ENCODE measurements around the gene LINGO1.

Gene LINGO1

DNA sequence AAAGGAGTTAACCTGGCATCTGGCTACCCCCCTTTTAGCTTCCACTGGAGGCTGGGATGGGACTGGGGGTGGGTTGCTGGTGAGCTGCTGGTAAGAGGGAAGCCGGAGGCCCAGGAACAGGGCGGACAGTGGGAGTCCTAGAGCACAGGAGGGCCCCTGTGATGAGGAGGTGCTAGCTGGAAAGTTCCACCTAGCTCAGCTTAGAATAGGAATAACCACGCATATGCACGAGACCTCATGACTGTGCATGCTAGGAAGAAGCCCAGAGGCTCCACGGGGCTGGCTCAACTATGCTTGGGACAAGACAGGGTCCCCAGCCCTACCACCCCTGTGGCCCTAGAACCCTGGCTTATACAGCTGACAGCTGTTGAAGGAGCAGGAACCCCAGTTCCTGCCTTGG is 34.1 kb downstream of the LINGO1 start:
- H3K36me3 ChIP-seq (ENCODE audit: control insufficient read depth, insufficient read depth, low read length): no peaks in the 10 kb centered on the region
- no peak overlapping the region for H3K4me3 ChIP-seq (ENCODE audit: insufficient read depth, low read depth, low read length, poor library complexity, severe bottlenecking)
- H3K27ac ChIP-seq (ENCODE audit: insufficient read depth, low read length, poor library complexity, severe bottlenecking): no peak overlapping the region
- H3K27me3 ChIP-seq (replicated peaks; ENCODE audit: control insufficient read depth, insufficient read depth, low read length, poor library complexity, severe bottlenecking): no peaks in the 10 kb centered on the region
- H3K9me3 ChIP-seq (ENCODE audit: control insufficient read depth, low read length): no peaks in the 10 kb centered on the region
- no peak for DNase-seq
- no peaks in the 10 kb centered on the region for H3K4me1 ChIP-seq (ENCODE audit: control insufficient read depth, insufficient read depth, low read length, poor library complexity, severe bottlenecking)

DNA sequence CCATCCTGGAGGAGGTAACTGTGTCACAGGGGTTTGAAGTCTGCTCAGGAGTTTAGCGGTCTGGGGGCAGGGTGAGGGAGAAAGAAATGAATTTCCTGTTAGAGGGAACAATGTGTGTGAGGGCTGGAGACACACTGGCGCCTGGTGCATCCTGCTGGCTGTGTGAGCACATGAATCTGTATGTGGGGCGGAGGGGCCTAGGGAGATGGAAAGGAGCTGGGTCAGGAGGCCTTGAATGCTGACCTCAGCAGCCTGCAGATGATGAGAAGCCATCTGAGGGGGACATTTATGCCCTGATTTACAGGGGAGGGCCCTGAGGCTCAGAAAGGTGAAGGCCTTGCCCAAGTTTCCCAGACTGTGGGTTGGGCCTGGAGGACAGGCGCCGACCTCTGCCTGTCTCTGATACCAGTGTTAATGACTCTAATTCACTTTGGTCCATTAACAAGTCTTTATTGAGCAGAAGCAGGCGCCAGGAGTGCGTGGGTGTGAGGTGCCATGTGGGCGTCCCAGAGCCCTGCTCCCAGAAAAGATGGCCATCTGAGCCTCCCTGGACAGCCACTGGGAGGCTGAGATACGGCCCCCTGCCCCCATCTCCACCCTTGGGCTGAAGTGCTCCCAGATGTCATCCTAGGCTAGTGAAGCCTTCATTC is 34.8 kb downstream of the LINGO1 start:
- no peak for DNase-seq
- no peak overlapping the region for H3K27ac ChIP-seq (ENCODE audit: insufficient read depth, low read length, poor library complexity, severe bottlenecking)
- no peaks in the 10 kb centered on the region for H3K27me3 ChIP-seq (replicated peaks; ENCODE audit: control insufficient read depth, insufficient read depth, low read length, poor library complexity, severe bottlenecking)
- H3K9me3 ChIP-seq (ENCODE audit: control insufficient read depth, low read length): no peaks in the 10 kb centered on the region
- no peaks in the 10 kb centered on the region for H3K4me1 ChIP-seq (ENCODE audit: control insufficient read depth, insufficient read depth, low read length, poor library complexity, severe bottlenecking)
- no peaks in the 10 kb centered on the region for H3K36me3 ChIP-seq (ENCODE audit: control insufficient read depth, insufficient read depth, low read length)
- H3K4me3 ChIP-seq (ENCODE audit: insufficient read depth, low read depth, low read length, poor library complexity, severe bottlenecking): no peak overlapping the region

DNA sequence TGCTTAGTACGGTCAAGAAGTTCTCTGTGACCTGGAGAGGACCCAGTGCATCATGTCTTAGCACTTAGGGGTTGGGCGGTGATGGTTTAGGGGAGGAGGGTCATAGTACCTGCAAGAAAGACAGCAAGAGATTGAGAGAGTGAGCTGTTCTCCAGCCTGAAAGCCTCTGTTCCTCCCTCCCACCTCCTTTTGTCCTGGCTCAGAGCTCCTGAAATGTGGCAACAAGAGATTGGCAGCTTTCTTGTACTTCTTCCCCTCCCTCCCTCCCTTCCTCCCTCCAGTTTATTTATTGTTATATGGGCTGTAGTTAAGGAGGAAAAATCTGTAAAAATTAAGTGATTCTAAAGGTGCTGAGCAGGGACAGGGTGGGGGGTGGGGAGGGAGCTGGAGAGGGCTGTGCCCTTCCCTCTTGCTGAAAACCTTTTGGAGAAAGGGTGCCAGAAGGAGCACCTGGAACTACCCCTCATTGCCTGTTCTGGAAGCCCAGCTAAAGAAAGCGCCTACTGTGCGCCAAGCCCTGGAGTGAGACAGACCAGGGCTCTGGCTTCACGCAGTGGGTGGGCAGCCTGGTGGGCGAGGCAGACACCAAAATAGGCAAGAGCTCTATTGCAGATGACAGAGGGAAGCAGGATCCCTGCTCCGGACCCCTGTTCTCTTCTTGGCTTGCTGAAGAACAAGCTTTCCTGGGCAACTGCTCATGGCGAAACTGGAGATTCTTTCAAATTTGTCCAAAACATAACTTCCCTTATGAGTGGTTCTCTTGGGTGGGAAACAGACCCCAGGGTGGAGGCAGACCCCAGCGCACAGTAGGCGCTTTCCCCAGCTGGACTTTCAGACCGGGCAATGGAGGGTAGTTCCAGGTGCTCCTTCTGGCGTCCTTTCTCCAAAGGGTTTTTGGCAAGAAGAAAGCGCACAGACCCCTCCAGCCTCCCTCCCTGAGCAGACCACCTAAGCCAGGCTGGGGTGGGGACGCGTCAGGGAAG is 35.6 kb downstream of the LINGO1 start:
- H3K4me3 ChIP-seq (ENCODE audit: insufficient read depth, low read depth, low read length, poor library complexity, severe bottlenecking): no peak overlapping the region
- no peaks in the 10 kb centered on the region for H3K36me3 ChIP-seq (ENCODE audit: control insufficient read depth, insufficient read depth, low read length)
- H3K27ac ChIP-seq (ENCODE audit: insufficient read depth, low read length, poor library complexity, severe bottlenecking): no peak overlapping the region
- no peaks in the 10 kb centered on the region for H3K27me3 ChIP-seq (replicated peaks; ENCODE audit: control insufficient read depth, insufficient read depth, low read length, poor library complexity, severe bottlenecking)
- no peaks in the 10 kb centered on the region for H3K4me1 ChIP-seq (ENCODE audit: control insufficient read depth, insufficient read depth, low read length, poor library complexity, severe bottlenecking)
- H3K9me3 ChIP-seq (ENCODE audit: control insufficient read depth, low read length): no peaks in the 10 kb centered on the region
- DNase-seq: no peak

DNA sequence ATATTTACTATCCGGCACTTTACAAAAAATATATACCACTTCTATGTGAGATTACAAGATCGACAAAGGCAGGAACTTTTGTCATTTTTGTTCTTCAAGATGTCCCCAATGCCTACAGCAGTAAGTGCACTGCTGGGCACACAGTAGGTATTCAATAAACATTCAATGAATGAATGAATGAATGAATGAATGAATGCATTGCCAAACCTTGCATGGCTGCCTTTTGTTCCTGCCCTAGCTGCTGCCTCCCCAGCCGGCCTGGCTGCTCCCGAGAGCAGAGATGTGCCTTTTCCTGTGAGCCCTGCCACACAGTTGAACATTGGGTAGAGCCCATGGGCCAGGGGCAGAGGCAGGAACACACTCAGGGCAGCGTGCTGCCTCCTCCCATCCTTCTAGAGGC is 37.5 kb downstream of the LINGO1 start:
- Histone ChIP-seq H3K27ac (ENCODE audit: insufficient read depth, low read length, poor library complexity, severe bottlenecking) (no peak overlapping the region), H3K36me3 (ENCODE audit: control insufficient read depth, insufficient read depth, low read length) (no peaks in the 10 kb centered on the region), H3K4me3 (ENCODE audit: insufficient read depth, low read depth, low read length, poor library complexity, severe bottlenecking) (no peak overlapping the region), H3K27me3 (replicated peaks; ENCODE audit: control insufficient read depth, insufficient read depth, low read length, poor library complexity, severe bottlenecking) (no peaks in the 10 kb centered on the region), H3K4me1 (ENCODE audit: control insufficient read depth, insufficient read depth, low read length, poor library complexity, severe bottlenecking) (no peaks in the 10 kb centered on the region), H3K9me3 (ENCODE audit: control insufficient read depth, low read length) (no peaks in the 10 kb centered on the region)
- no peak for DNase-seq

DNA sequence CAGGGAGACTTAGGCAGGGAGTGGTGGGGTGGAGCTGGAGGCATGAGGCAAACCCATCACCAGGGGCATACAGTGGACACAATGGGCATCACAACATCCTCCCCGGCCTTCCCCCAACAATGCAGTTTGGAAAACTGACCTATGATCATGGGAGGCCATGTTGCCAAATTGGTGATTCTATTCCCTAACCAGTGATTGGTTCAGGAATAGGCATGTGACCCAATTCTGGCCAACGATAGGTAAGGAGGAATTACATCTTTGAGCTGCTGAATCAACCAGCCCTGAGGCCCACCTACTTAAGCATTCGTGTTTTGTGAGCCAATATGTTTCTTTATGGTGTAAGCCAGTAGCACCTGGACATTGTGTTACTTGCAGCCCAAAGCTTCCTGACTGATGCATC is 40.0 kb downstream of the LINGO1 start:
- Histone ChIP-seq H3K27me3 (replicated peaks; ENCODE audit: control insufficient read depth, insufficient read depth, low read length, poor library complexity, severe bottlenecking) (no peaks in the 10 kb centered on the region), H3K36me3 (ENCODE audit: control insufficient read depth, insufficient read depth, low read length) (no peaks in the 10 kb centered on the region)

DNA sequence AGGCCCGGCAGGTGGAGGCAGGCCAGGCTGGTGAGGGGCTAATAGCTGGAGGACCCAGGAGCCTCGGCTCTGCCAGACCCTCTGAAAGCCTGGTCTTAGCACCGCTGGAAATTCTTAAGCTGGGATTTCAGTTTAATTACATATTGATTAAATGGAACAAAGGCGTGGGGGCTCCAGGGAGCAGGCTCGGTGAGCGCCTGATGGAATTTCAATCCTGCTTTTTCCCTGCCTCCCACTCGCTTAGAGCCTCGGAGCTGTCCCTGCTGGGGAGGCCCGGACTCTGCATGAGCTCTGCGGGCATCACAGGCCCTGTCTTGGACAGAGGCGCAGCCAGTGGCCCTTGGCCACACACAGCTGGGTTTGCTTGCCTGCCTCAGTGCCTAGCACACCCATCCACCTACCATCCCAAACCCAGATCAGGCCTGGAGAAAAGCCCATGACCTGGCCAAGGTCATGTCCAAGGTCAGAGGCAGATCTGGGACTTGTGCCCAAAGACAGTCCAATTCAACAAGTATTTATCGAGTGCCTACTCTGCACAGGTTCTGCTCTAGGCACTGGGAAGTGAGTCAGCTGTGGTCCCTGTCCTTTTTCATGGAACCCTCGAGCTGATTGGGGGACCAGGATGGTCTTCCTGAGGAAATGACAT is 40.6 kb downstream of the LINGO1 start:
- Histone ChIP-seq H3K27me3 (replicated peaks; ENCODE audit: control insufficient read depth, insufficient read depth, low read length, poor library complexity, severe bottlenecking) (no peaks in the 10 kb centered on the region), H3K9me3 (ENCODE audit: control insufficient read depth, low read length) (no peaks in the 10 kb centered on the region)

More for the DNA sequence above, 40.0 kb downstream of the LINGO1 start:
- Histone ChIP-seq H3K4me3 (ENCODE audit: insufficient read depth, low read depth, low read length, poor library complexity, severe bottlenecking) (no peak overlapping the region), H3K9me3 (ENCODE audit: control insufficient read depth, low read length) (no peaks in the 10 kb centered on the region), H3K27ac (ENCODE audit: insufficient read depth, low read length, poor library complexity, severe bottlenecking) (no peak overlapping the region), H3K4me1 (ENCODE audit: control insufficient read depth, insufficient read depth, low read length, poor library complexity, severe bottlenecking) (no peaks in the 10 kb centered on the region)
- DNase-seq: no peak

DNA sequence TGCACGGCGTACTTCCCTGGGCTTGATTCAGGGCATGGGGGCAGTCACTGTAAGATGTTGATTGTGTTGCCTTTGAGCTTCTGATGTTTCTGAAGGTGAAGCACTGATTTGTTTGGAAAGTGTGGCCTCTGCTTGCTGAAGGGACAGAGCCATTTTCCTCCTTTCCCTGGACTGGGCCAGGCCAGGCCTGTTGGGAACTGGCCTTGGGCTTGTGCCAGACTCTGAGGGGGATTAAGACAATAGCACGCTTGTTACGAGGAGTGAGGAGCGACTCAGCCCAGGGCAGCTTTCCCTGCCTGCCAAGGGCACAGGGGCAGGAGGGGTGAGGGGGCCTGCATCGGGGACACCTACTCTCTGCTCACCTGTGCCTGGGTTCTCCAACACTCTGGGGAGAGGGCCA is 42.9 kb downstream of the LINGO1 start:
- H3K4me3 ChIP-seq (ENCODE audit: insufficient read depth, low read depth, low read length, poor library complexity, severe bottlenecking): no peak overlapping the region
- no peak for DNase-seq
- H3K27me3 ChIP-seq (replicated peaks; ENCODE audit: control insufficient read depth, insufficient read depth, low read length, poor library complexity, severe bottlenecking): no peaks in the 10 kb centered on the region
- H3K4me1 ChIP-seq (ENCODE audit: control insufficient read depth, insufficient read depth, low read length, poor library complexity, severe bottlenecking): no peaks in the 10 kb centered on the region
- no peaks in the 10 kb centered on the region for H3K36me3 ChIP-seq (ENCODE audit: control insufficient read depth, insufficient read depth, low read length)
- no peaks in the 10 kb centered on the region for H3K9me3 ChIP-seq (ENCODE audit: control insufficient read depth, low read length)
- H3K27ac ChIP-seq (ENCODE audit: insufficient read depth, low read length, poor library complexity, severe bottlenecking): no peak overlapping the region

More for the DNA sequence above, 40.6 kb downstream of the LINGO1 start:
- DNase-seq: no peak
- H3K27ac ChIP-seq (ENCODE audit: insufficient read depth, low read length, poor library complexity, severe bottlenecking): no peak overlapping the region
- no peaks in the 10 kb centered on the region for H3K4me1 ChIP-seq (ENCODE audit: control insufficient read depth, insufficient read depth, low read length, poor library complexity, severe bottlenecking)
- H3K36me3 ChIP-seq (ENCODE audit: control insufficient read depth, insufficient read depth, low read length): no peaks in the 10 kb centered on the region
- H3K4me3 ChIP-seq (ENCODE audit: insufficient read depth, low read depth, low read length, poor library complexity, severe bottlenecking): no peak overlapping the region

DNA sequence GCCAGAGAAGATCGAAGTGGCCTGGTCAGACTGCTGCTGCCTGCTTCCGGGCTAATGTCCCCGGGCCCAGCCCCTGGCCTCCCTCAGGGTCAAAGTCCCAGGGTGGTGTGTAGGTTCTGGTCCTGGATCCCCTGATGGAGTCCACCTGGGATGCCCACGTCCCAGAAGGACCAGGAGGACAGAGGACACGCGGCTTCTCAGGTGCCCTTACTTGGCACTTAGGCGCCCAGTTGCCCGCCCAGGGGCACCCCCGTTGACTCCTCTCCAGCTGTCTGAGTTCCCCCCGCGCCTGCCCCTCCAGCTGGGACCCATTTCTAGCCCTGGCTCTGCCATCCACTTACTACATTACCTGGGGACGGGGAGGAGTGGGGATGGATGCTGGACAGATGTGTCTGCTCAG is 44.6 kb downstream of the LINGO1 start:
- Histone ChIP-seq H3K36me3 (ENCODE audit: control insufficient read depth, insufficient read depth, low read length) (no peaks in the 10 kb centered on the region), H3K4me1 (ENCODE audit: control insufficient read depth, insufficient read depth, low read length, poor library complexity, severe bottlenecking) (no peaks in the 10 kb centered on the region), H3K27me3 (replicated peaks; ENCODE audit: control insufficient read depth, insufficient read depth, low read length, poor library complexity, severe bottlenecking) (no peaks in the 10 kb centered on the region), H3K4me3 (ENCODE audit: insufficient read depth, low read depth, low read length, poor library complexity, severe bottlenecking) (no peak overlapping the region), H3K9me3 (ENCODE audit: control insufficient read depth, low read length) (no peaks in the 10 kb centered on the region), H3K27ac (ENCODE audit: insufficient read depth, low read length, poor library complexity, severe bottlenecking) (no peak overlapping the region)
- DNase-seq: no peak

DNA sequence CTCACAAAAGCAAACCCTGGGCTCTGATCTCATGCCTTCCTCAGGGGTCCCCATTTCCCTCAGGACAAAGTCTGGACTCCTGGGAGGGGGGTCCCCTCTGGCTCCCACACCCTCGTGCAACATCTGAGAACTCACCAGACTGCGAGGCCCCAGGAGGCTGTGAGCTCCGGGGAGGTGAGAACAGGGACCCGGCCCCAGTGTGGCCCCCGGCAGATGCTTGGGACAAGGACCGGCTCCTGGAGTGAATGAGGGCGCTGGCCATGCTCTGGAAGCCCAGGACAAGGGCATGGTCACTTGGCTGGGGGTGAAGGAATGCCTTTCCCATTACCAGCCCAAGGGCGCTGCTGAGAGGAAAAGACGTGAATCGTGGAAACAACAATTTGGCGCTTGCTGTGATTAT is 48.0 kb downstream of the LINGO1 start:
- Histone ChIP-seq H3K4me1 (ENCODE audit: control insufficient read depth, insufficient read depth, low read length, poor library complexity, severe bottlenecking) (no peaks in the 10 kb centered on the region), H3K9me3 (ENCODE audit: control insufficient read depth, low read length) (no peaks in the 10 kb centered on the region), H3K27ac (ENCODE audit: insufficient read depth, low read length, poor library complexity, severe bottlenecking) (no peak overlapping the region), H3K27me3 (replicated peaks; ENCODE audit: control insufficient read depth, insufficient read depth, low read length, poor library complexity, severe bottlenecking) (no peaks in the 10 kb centered on the region), H3K4me3 (ENCODE audit: insufficient read depth, low read depth, low read length, poor library complexity, severe bottlenecking) (no peak overlapping the region), H3K36me3 (ENCODE audit: control insufficient read depth, insufficient read depth, low read length) (no peaks in the 10 kb centered on the region)
- DNase-seq: no peak

DNA sequence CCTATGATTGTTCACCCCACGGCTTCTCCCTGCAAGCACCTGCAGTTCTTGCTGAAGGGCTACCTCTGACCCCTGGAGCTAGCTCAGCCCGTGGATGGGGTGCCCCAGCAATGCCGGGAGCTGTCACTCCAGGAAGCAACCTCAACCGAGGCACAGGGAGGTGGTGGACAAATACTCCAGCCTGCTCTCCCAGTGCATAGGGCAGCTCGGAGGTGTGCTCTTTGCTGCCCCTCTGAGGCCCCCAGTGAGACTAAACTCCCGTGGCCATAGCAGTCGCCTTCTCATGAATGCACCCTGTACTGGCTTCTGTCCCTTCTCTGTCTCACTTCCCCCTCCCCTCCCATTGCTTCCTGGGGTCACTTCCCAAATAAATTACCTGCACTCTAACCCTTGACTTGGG is 48.5 kb downstream of the LINGO1 start:
- Histone ChIP-seq H3K36me3 (ENCODE audit: control insufficient read depth, insufficient read depth, low read length) (no peaks in the 10 kb centered on the region), H3K4me3 (ENCODE audit: insufficient read depth, low read depth, low read length, poor library complexity, severe bottlenecking) (no peak overlapping the region), H3K4me1 (ENCODE audit: control insufficient read depth, insufficient read depth, low read length, poor library complexity, severe bottlenecking) (no peaks in the 10 kb centered on the region), H3K9me3 (ENCODE audit: control insufficient read depth, low read length) (no peaks in the 10 kb centered on the region), H3K27me3 (replicated peaks; ENCODE audit: control insufficient read depth, insufficient read depth, low read length, poor library complexity, severe bottlenecking) (no peaks in the 10 kb centered on the region), H3K27ac (ENCODE audit: insufficient read depth, low read length, poor library complexity, severe bottlenecking) (no peak overlapping the region)
- DNase-seq: no peak

All from effector memory CD4-positive, alpha-beta T cell (primary cell).